ENCODE results near the gene TSC22D1. TPM values are rescaled to one million over a fixed set of nuclear protein-coding genes. Genes with fewer than 3 reads are reported as not detected.

Gene TSC22D1
- total RNA-seq, 1 experiment from 2014 or later = 37.2 TPM

DNA sequence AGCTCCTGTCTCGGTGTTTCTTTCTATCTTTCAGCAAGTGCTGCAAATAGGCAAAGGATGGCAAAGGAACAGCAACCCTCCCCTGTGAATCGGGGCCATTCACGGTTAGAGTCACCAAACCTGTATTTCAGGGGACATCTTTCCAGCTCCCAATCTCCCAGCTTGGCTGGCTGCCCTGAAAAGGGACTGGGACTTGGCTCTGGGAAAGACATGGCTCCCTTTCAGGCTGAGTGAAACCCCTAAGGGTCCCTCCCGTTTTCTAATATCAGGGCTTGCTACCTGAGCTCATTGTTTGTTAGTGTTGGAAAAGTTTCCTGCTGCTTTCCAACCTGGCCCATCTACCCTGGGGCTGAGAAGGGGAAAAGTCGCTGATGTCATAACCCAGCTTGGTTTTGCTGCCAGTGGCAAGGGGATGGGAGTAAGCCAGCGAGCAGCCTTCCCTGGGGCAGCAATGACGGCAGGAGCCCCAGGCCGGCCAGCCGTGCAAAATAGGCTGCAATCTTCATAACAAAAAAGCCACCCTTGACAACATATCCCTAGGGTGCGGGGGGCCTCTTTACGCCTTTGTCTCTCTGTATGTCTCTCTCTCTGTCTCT is 172.6 kb downstream of the TSC22D1 start:
- Histone ChIP-seq H3K36me3 (ENCODE audit: insufficient read depth, low read length, poor library complexity, severe bottlenecking) (no peaks in the 10 kb centered on the region), H3K27ac (ENCODE audit: low read depth, low read length, poor library complexity, severe bottlenecking) (no peak overlapping the region), H3K27me3 (replicated peaks; ENCODE audit: insufficient read depth, low read depth, low read length, poor library complexity) (no peaks in the 10 kb centered on the region), H3K4me3 (ENCODE audit: low read depth, low read length, poor library complexity, severe bottlenecking) (no peak overlapping the region), H3K4me1 (ENCODE audit: insufficient read depth, low read length, poor library complexity, severe bottlenecking) (no peaks in the 10 kb centered on the region), H3K9me3 (ENCODE audit: low read depth, low read length, poor library complexity, severe bottlenecking) (no peaks in the 10 kb centered on the region)
- TF ChIP-seq, protein P1, sequence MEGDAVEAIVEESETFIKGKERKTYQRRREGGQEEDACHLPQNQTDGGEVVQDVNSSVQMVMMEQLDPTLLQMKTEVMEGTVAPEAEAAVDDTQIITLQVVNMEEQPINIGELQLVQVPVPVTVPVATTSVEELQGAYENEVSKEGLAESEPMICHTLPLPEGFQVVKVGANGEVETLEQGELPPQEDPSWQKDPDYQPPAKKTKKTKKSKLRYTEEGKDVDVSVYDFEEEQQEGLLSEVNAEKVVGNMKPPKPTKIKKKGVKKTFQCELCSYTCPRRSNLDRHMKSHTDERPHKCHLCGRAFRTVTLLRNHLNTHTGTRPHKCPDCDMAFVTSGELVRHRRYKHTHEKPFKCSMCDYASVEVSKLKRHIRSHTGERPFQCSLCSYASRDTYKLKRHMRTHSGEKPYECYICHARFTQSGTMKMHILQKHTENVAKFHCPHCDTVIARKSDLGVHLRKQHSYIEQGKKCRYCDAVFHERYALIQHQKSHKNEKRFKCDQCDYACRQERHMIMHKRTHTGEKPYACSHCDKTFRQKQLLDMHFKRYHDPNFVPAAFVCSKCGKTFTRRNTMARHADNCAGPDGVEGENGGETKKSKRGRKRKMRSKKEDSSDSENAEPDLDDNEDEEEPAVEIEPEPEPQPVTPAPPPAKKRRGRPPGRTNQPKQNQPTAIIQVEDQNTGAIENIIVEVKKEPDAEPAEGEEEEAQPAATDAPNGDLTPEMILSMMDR (conservative IDR thresholded peaks at IDR 0.05; ENCODE audit: low read depth, low read length) = no peak
- no peak for TF ChIP-seq EZH2 (IDR thresholded peaks at IDR 0.05; ENCODE audit: borderline replicate concordance, low read depth, low read length, poor library complexity, severe bottlenecking)
- ChIA-PET POLR2A (ENCODE audit: low non-redundant PET) (no interaction called here), CTCF (no interaction called here)
- intact Hi-C loops (cut with micrococcal nuclease; ENCODE audit: unreplicated experiment) = no loop called here
- no peak for DNase-seq (ENCODE audit: low spot score)
- BruUV-seq (replicated peaks) = no TSS peak

DNA sequence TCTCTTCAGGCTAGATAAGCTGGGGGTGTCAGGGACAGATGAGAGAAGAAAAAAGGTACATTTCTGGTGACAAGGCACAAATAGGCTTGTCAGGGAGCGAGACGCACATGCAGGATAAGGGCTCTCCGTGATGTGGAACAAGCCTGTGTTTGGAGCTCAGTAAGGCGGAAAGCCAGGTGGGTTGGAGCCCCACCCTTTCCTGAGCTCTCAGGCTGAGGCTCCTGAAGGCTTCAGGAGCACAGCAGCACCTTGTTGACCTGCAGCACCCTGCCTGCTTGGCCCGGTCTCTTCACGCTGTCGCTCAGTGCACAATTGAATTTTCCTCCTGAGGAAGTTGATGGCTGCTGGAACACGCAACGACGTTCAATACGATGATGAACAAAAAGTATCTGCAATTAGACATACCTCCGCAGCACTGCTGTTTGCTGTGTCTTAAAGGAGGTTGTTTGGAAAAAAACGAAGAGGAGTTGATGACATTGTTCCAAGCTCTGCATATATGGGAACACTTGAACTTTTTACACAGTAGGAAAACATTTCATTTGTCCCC is 173.2 kb downstream of the TSC22D1 start:
- H3K9me3 ChIP-seq (ENCODE audit: low read depth, low read length, poor library complexity, severe bottlenecking) = no peaks in the 10 kb centered on the region
- H3K27ac ChIP-seq (ENCODE audit: low read depth, low read length, poor library complexity, severe bottlenecking) = no peak overlapping the region
- ChIA-PET CTCF (no interaction called here), POLR2A (ENCODE audit: low non-redundant PET) (no interaction called here)
- H3K36me3 ChIP-seq (ENCODE audit: insufficient read depth, low read length, poor library complexity, severe bottlenecking) = no peaks in the 10 kb centered on the region
- no peak for DNase-seq (ENCODE audit: low spot score)
- no peak for TF ChIP-seq EZH2 (IDR thresholded peaks at IDR 0.05; ENCODE audit: borderline replicate concordance, low read depth, low read length, poor library complexity, severe bottlenecking)
- TF ChIP-seq, protein P1 (conservative IDR thresholded peaks at IDR 0.05; ENCODE audit: low read depth, low read length) = no peak
- no peak overlapping the region for H3K4me3 ChIP-seq (ENCODE audit: low read depth, low read length, poor library complexity, severe bottlenecking)
- intact Hi-C loops (cut with micrococcal nuclease; ENCODE audit: unreplicated experiment) = no loop called here
- BruUV-seq (replicated peaks) = no TSS peak
- no peaks in the 10 kb centered on the region for H3K4me1 ChIP-seq (ENCODE audit: insufficient read depth, low read length, poor library complexity, severe bottlenecking)
- no peaks in the 10 kb centered on the region for H3K27me3 ChIP-seq (replicated peaks; ENCODE audit: insufficient read depth, low read depth, low read length, poor library complexity)

DNA sequence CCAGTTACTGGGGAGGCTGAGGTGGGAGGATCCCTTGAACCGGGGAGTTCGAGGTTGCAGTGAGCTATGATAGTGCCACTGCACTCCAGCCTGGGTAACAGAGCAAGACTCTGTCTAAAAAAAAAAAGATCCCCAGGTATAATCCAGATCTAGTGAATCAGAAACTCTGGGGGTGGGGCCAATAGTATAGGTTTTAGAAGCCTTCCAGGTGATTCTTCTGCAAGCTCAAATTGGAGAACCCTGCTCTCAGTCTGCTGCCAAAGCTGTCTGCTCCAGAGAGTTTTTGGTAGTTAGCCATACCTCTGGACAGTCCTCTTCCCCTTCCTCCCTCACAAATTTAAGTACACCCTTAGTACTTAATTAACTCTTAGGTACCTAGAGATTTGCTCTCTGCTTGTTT is 174.6 kb downstream of the TSC22D1 start:
- TF ChIP-seq EZH2 (IDR thresholded peaks at IDR 0.05; ENCODE audit: borderline replicate concordance, low read depth, low read length, poor library complexity, severe bottlenecking) = no peak
- TF ChIP-seq, protein P1 (conservative IDR thresholded peaks at IDR 0.05; ENCODE audit: low read depth, low read length) = no peak
- H3K4me1 ChIP-seq (ENCODE audit: insufficient read depth, low read length, poor library complexity, severe bottlenecking) = no peaks in the 10 kb centered on the region
- no peak for DNase-seq (ENCODE audit: low spot score)
- no peaks in the 10 kb centered on the region for H3K9me3 ChIP-seq (ENCODE audit: low read depth, low read length, poor library complexity, severe bottlenecking)
- ChIA-PET POLR2A (ENCODE audit: low non-redundant PET) (no interaction called here), CTCF (interaction anchor here (0.6 kb wide), 1 partner anchor 152 kb away, joined by 3 read pairs; no protein-coding TSS in a partner anchor)
- no peak overlapping the region for H3K4me3 ChIP-seq (ENCODE audit: low read depth, low read length, poor library complexity, severe bottlenecking)
- intact Hi-C loops (cut with micrococcal nuclease; ENCODE audit: unreplicated experiment) = no loop called here
- H3K27ac ChIP-seq (ENCODE audit: low read depth, low read length, poor library complexity, severe bottlenecking) = no peak overlapping the region
- BruUV-seq (replicated peaks) = no TSS peak
- H3K27me3 ChIP-seq (replicated peaks; ENCODE audit: insufficient read depth, low read depth, low read length, poor library complexity) = no peaks in the 10 kb centered on the region
- H3K36me3 ChIP-seq (ENCODE audit: insufficient read depth, low read length, poor library complexity, severe bottlenecking) = no peaks in the 10 kb centered on the region

All from A673 (cell line).